Subcutaneous adipose tissue (tissue), 4 donors: ENCODE data around the gene ZNF444. TPM values are rescaled to one million over a fixed set of nuclear protein-coding genes. Genes with fewer than 3 reads are reported as not detected.

Experiments
- CTCF ChIP-seq: fragments of 450-650 bp; IDR thresholded peaks from one replicate; pipeline ENCODE4 v1.5.1; 2016; ENCODE audit warnings: low read depth, mild to moderate bottlenecking, control low read depth, antibody characterized with exemption, moderate library complexity
- total RNA-seq, 4 donors: library from RNA; depleted of rRNA; stranded (reverse); fragments of >200 nt; gene quantifications; one replicate each; pipeline ENCODE4 v1.1.0, GENCODE V29; 2016

The ZNF444 gene
- total RNA-seq, 4 donors from 2014 or later, result 5.4 to 35.6 (median 11.3) TPM

GRCh38 chr19:56097776-56098175 lies 43.3 kb upstream of the ZNF444 start:
- TF ChIP-seq CTCF, result no peak

- no peak for TF ChIP-seq CTCF
These were observed 42.1 kb upstream of the ZNF444 start for GRCh38 chr19:56098731-56099568.

DNA sequence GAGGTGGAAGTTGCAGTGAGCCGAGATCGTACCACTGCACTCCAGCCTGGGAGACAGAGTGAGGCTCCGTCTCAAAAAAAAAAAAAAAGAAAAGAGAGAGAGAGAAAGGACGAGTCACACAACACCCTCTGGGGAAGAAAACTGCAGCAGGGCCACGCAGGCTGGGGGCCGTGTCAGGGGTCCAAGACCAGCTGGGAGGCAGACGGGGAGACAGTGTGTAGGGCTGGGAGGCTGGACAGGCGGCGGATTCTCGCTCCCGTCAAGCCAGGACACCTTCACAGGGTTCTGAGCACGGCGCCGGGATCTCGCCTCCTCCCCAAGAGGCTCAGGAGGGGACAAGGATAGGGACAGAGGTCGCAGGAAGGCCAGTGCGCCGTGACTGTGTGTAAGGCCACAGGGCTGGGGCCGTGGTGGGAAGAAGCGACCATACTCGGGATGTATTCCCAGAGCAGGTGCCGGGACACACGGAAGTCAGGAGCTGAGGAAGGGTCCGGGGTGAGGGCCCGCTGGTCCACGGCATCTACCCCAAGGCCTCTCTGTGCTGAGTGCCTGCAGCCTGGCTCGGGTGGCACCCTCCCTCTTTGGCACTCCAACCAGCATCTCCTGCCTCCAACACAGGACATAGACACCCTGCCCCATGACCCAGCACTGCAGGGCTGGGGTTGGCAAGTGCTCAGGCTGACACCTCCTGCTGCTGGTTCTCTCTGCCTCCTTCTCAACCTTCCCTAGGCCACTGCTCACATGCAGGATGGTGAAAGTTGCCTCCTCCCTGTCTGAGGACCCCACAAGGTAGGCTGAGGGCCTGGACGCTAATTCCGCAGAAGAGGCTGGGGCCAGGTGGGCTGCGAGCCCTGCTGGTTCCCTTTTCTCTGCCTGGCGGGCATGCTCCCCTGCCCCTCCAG lies 41.2 kb upstream of the ZNF444 start:
- no peak for TF ChIP-seq CTCF

- TF ChIP-seq CTCF, result no peak
These were observed 40.0 kb upstream of the ZNF444 start for GRCh38 chr19:56101095-56101494.

DNA sequence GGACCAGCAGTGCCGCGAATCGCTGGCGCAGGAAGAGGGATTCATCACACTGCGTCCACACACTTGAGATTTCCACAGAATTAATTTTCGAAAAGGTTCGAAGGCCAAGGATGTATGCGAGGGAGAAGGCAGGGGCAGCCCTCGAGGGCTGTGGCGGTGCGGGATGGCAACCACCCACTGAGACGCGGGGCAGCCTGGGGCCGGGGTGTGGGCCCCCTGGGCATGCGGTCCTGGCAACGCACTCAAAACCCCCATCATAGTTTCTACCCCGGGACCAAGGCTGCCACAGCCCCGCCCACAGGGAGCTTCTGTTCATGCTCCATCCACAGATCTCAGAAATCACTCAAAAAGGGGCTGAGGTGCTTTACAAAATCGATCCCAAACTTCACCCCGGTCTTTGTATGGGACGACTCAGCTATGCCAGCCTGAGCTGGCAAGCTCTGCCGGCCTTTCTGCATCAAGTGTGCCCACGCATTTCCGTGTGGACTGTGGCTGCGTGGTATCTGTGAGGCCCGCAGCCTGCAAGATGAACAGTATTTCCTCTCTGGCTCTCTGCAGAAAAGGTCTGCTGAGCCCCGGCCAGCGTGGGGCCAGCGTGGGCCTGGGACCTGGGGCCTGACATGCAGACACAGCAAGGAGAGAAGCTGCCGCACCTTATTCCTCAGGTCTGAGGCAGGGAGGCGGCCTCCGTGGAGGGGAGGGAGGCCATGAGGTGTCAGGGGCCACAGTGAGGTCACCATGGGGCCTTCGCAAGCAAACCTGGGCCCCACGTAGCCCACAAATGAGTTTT lies 39.1 kb upstream of the ZNF444 start:
- TF ChIP-seq CTCF, result no peak

- no peak for TF ChIP-seq CTCF
These were observed 38.0 kb upstream of the ZNF444 start for GRCh38 chr19:56103027-56103614.
